ENCODE data around the gene REL. TPM values are rescaled to one million over a fixed set of nuclear protein-coding genes. Genes with fewer than 3 reads are reported as not detected.

Gene REL
- total and polyA plus RNA-seq, 9 of the 15 experiments (the other 6 are each of a cell fraction or from before 2014, with no cell fraction given): 0.63 to 8.6 (median 6.3) TPM

GRCh38 chr2:60881047-60881932, at the start of gene REL (continued):
- TF ChIP-seq AFF1 (IDR thresholded peaks at IDR 0.05; ENCODE audit: low read depth in 1 of 2, partially characterized antibody in 2 of 2): peak; percentile 40 to 46
- no peak for TF ChIP-seq TRIM25 (IDR thresholded peaks at IDR 0.05; ENCODE audit: borderline replicate concordance)
- no peak for TF ChIP-seq ZBTB26 (CRISPR knock-in tag; IDR thresholded peaks at IDR 0.05)
- TF ChIP-seq NRF1 (conservative IDR thresholded peaks at IDR 0.05 in 1 of 2, IDR thresholded peaks at IDR 0.05 in 1 of 2): peak; percentile 81 to 85
- TF ChIP-seq CBX3 (IDR thresholded peaks at IDR 0.05; ENCODE audit: borderline replicate concordance in 1 of 2, low read length in 2 of 2): no peak
- TF ChIP-seq TOE1 (IDR thresholded peaks at IDR 0.05; ENCODE audit: borderline replicate concordance): no peak
- no peak for TF ChIP-seq TOE1 (CRISPR knock-in tag; IDR thresholded peaks at IDR 0.05; ENCODE audit: borderline replicate concordance, low read depth)
- no peak for TF ChIP-seq SRSF3 (IDR thresholded peaks at IDR 0.05; ENCODE audit: insufficient read depth, low read length)
- TF ChIP-seq THRAP3 (IDR thresholded peaks at IDR 0.05; ENCODE audit: borderline replicate concordance): no peak
- no peak; the same call in 1 of the 2 replicates for TF ChIP-seq LCOR (CRISPR knock-in tag; IDR thresholded peaks at IDR 0.05)
- TF ChIP-seq FOSL1 (tag; conservative IDR thresholded peaks at IDR 0.05): no peak; the same call in 1 of the 2 replicates
- no peak for TF ChIP-seq IFI16 (CRISPR knock-in tag; IDR thresholded peaks at IDR 0.05)
- TF ChIP-seq ZNF280B (CRISPR knock-in tag; IDR thresholded peaks at IDR 0.05): no peak
- no peak for TF ChIP-seq SMAD3 (CRISPR knock-in tag; conservative IDR thresholded peaks at IDR 0.05)
- no peak for TF ChIP-seq PPARD (CRISPR knock-in tag; IDR thresholded peaks at IDR 0.05)
- TF ChIP-seq MEF2A (IDR thresholded peaks at IDR 0.05; ENCODE audit: control insufficient read depth, low read depth, low read length): no peak
- TF ChIP-seq ELF2 (CRISPR knock-in tag; IDR thresholded peaks at IDR 0.05): no peak
- TF ChIP-seq BRF1 (IDR thresholded peaks at IDR 0.05; ENCODE audit: borderline replicate concordance, extremely low read depth, insufficient read length): no peak
